PC-9 (cell line): ENCODE data around the gene MYH11.

Experiments used
- EZH2 ChIP-seq: fragments of 200-600 bp; sonication (generic); IDR thresholded peaks from 2 replicates; pipeline ENCODE4 v1.8.0; 2017; ENCODE audit warnings: antibody characterized with exemption, low read depth
- TF ChIP-seq, protein P1 (sequence below): fragments of 200-600 bp; sonication (generic); conservative IDR thresholded peaks from 2 replicates; pipeline ENCODE4 v1.6.1; 2017; ENCODE audit warnings: mixed run types, antibody characterized with exemption, mild to moderate bottlenecking, moderate library complexity

DNA sequence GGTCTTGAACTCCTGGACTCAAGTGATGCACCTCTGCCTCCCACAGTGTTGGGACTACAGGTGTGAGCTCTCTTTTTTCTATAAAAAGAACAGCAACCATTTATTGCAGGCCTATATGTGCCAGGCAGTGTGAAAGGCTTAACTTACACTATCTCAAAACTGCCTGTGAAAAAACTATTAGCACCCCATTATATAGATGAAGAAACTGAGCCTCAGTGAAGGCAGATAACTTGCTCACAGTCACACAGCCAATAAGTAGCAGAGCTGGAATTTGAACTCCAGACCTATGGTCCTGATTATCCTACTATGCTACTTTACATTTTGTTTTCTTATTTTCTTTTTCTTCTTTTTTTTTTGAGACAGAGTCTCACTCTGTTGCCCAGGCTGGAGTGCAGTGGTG lies 191.7 kb downstream of the MYH11 start:
- TF ChIP-seq, protein P1, sequence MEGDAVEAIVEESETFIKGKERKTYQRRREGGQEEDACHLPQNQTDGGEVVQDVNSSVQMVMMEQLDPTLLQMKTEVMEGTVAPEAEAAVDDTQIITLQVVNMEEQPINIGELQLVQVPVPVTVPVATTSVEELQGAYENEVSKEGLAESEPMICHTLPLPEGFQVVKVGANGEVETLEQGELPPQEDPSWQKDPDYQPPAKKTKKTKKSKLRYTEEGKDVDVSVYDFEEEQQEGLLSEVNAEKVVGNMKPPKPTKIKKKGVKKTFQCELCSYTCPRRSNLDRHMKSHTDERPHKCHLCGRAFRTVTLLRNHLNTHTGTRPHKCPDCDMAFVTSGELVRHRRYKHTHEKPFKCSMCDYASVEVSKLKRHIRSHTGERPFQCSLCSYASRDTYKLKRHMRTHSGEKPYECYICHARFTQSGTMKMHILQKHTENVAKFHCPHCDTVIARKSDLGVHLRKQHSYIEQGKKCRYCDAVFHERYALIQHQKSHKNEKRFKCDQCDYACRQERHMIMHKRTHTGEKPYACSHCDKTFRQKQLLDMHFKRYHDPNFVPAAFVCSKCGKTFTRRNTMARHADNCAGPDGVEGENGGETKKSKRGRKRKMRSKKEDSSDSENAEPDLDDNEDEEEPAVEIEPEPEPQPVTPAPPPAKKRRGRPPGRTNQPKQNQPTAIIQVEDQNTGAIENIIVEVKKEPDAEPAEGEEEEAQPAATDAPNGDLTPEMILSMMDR = no peak
- no peak for TF ChIP-seq EZH2
